GM18519 (cell line): Measurements from ENCODE around the gene DLL1.

Experiments
- ATAC-seq: cut with Tn5 transposase; IDR thresholded peaks from one replicate; pipeline ENCODE4 v1.9.1; 2021; ENCODE audit warnings: mild to moderate bottlenecking, moderate library complexity; ENCODE audit not compliant: unreplicated experiment, low FRiP score

The DLL1 gene

GRCh38 chr6:170234419-170234818 lies 56.5 kb downstream of the DLL1 start:
- no peak for ATAC-seq

GRCh38 chr6:170233286-170234205 lies 57.3 kb downstream of the DLL1 start:
- ATAC-seq = no peak
